PC-9 (cell line): ENCODE measurements around the gene RAD23A.

ENCODE experiments used
- EZH2 ChIP-seq: fragments of 200-600 bp; sonication (generic); IDR thresholded peaks from 2 replicates; pipeline ENCODE4 v1.8.0; 2017; ENCODE audit warnings: antibody characterized with exemption, low read depth
- TF ChIP-seq, protein P1 (sequence below): fragments of 200-600 bp; sonication (generic); conservative IDR thresholded peaks from 2 replicates; pipeline ENCODE4 v1.6.1; 2017; ENCODE audit warnings: mixed run types, antibody characterized with exemption, mild to moderate bottlenecking, moderate library complexity

DNA sequence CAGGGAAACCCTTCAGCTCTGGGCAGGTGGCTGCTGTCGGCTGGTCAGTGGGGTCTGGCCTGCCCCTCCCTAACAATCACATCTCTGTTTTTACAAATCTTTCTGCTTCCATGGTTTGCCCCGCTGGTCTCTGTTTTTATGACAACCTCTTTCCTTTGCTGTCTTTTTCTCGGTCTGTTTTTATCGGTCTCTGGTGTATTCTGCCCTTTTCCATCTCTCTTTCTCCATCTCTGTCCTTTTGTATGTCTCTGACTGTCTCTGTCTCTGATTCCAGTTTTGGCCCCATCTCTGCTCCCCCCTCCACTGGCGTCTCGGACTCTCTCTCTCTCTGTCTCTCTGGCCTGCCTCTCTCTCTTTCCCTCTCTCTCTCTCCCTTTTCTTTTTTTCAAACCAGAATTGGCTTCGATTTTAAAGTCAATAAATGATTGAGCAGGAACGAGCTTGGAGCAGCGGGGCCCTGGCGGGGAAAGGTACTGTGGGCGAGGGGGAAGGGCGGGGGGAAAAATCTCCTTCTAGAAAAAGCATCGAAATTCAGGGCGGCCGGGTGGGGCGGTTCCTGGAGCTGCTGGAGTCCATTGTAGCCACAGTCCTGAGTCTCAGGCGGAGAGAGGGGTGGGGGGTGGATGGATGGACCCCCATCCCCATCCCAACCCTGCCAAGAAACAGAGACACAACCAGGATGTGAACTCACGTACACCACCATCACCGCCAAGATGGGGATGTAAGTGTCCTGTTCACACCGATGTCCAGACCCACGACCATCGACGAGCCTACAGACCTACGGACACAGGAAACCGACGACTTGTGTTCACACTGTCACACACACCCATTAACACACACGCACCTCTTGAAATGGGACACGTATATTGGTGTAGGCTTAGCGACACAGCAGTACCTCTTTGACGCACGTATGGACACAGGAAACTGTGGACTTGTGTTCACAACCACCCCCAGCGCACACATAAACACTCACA, 52.6 kb downstream of the RAD23A start:
- TF ChIP-seq, protein P1, sequence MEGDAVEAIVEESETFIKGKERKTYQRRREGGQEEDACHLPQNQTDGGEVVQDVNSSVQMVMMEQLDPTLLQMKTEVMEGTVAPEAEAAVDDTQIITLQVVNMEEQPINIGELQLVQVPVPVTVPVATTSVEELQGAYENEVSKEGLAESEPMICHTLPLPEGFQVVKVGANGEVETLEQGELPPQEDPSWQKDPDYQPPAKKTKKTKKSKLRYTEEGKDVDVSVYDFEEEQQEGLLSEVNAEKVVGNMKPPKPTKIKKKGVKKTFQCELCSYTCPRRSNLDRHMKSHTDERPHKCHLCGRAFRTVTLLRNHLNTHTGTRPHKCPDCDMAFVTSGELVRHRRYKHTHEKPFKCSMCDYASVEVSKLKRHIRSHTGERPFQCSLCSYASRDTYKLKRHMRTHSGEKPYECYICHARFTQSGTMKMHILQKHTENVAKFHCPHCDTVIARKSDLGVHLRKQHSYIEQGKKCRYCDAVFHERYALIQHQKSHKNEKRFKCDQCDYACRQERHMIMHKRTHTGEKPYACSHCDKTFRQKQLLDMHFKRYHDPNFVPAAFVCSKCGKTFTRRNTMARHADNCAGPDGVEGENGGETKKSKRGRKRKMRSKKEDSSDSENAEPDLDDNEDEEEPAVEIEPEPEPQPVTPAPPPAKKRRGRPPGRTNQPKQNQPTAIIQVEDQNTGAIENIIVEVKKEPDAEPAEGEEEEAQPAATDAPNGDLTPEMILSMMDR: no peak
- no peak for TF ChIP-seq EZH2
